ENCODE data around the gene NLRP4.

The NLRP4 gene, protein sequence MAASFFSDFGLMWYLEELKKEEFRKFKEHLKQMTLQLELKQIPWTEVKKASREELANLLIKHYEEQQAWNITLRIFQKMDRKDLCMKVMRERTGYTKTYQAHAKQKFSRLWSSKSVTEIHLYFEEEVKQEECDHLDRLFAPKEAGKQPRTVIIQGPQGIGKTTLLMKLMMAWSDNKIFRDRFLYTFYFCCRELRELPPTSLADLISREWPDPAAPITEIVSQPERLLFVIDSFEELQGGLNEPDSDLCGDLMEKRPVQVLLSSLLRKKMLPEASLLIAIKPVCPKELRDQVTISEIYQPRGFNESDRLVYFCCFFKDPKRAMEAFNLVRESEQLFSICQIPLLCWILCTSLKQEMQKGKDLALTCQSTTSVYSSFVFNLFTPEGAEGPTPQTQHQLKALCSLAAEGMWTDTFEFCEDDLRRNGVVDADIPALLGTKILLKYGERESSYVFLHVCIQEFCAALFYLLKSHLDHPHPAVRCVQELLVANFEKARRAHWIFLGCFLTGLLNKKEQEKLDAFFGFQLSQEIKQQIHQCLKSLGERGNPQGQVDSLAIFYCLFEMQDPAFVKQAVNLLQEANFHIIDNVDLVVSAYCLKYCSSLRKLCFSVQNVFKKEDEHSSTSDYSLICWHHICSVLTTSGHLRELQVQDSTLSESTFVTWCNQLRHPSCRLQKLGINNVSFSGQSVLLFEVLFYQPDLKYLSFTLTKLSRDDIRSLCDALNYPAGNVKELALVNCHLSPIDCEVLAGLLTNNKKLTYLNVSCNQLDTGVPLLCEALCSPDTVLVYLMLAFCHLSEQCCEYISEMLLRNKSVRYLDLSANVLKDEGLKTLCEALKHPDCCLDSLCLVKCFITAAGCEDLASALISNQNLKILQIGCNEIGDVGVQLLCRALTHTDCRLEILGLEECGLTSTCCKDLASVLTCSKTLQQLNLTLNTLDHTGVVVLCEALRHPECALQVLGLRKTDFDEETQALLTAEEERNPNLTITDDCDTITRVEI

DNA sequence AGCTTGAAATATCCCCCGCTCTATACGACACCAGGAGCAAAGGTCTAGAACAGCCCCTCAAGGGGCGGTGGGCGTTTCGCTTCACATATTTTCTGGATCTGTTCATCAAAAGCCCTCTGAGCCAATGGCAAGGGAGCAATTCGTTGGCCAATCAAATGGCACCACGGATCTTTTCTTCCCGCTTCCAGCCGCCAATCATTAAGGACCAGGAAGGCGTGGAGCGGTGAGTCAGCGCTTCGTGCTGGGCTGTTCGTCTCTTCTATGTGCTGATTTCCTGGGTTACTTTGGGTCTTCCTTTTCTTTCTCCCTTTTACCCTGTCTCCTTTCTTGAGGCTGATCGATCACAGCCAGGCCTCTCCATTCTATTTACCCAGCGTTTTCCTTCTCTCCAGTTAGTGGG lies at the start of gene NLRP4:
Gene NLRP4 (plus strand): TSS at position 201 of the 400 bp plus-strand sequence. CDS start 15,541 bp downstream, outside the sequence.
- TF ChIP-seq ZNF565 (CRISPR knock-in tag; conservative IDR thresholded peaks at IDR 0.05; ENCODE audit: low read depth) (no peak), ZNF70 (CRISPR knock-in tag; IDR thresholded peaks at IDR 0.05) (no peak), ZNF8 (CRISPR knock-in tag; IDR thresholded peaks at IDR 0.05) (no peak), TCF4 (CRISPR knock-in tag; IDR thresholded peaks at IDR 0.05; ENCODE audit: borderline replicate concordance) (no peak)
- TF ChIP-seq, protein P1, sequence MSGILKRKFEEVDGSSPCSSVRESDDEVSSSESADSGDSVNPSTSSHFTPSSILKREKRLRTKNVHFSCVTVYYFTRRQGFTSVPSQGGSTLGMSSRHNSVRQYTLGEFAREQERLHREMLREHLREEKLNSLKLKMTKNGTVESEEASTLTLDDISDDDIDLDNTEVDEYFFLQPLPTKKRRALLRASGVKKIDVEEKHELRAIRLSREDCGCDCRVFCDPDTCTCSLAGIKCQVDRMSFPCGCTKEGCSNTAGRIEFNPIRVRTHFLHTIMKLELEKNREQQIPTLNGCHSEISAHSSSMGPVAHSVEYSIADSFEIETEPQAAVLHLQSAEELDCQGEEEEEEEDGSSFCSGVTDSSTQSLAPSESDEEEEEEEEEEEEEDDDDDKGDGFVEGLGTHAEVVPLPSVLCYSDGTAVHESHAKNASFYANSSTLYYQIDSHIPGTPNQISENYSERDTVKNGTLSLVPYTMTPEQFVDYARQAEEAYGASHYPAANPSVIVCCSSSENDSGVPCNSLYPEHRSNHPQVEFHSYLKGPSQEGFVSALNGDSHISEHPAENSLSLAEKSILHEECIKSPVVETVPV (CRISPR knock-in tag; IDR thresholded peaks at IDR 0.05): no peak
- no peak for ATAC-seq

DNA sequence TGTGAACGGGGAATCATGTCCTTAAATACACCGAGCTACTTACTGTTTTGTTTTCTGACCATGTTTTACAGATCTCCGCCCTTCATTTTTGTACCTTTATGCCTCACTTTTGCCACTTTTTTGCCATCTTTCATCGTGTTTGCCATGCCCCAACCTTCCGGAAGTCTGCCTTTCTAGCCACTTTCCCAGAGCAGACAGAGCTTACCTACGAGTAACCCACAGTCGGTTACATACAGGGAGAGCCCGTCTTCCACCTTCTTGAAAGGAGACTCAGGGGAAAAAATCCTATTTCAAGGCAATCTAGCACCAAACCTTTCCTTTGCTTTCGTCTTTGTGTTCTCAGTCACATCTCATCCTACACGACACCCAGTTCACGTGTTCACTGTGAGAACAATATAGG lies 41.3 kb upstream of the NLRP4 start:
- no peak for TF ChIP-seq ZFP30 (CRISPR knock-in tag; IDR thresholded peaks at IDR 0.05)
- no peak for ATAC-seq

- ATAC-seq: no peak
- TF ChIP-seq RARB (CRISPR knock-in tag; IDR thresholded peaks at IDR 0.05): no peak
- no peak for TF ChIP-seq CSDC2 (CRISPR knock-in tag; IDR thresholded peaks at IDR 0.05)
- TF ChIP-seq ZFP30 (CRISPR knock-in tag; IDR thresholded peaks at IDR 0.05): no peak
- no peak for TF ChIP-seq ZNF565 (CRISPR knock-in tag; conservative IDR thresholded peaks at IDR 0.05; ENCODE audit: low read depth)
- TF ChIP-seq, protein P1 (CRISPR knock-in tag; IDR thresholded peaks at IDR 0.05): no peak
- TF ChIP-seq, protein P2, sequence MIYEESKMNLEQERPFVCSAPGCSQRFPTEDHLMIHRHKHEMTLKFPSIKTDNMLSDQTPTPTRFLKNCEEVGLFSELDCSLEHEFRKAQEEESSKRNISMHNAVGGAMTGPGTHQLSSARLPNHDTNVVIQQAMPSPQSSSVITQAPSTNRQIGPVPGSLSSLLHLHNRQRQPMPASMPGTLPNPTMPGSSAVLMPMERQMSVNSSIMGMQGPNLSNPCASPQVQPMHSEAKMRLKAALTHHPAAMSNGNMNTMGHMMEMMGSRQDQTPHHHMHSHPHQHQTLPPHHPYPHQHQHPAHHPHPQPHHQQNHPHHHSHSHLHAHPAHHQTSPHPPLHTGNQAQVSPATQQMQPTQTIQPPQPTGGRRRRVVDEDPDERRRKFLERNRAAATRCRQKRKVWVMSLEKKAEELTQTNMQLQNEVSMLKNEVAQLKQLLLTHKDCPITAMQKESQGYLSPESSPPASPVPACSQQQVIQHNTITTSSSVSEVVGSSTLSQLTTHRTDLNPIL (CRISPR knock-in tag; IDR thresholded peaks at IDR 0.05; ENCODE audit: low read depth): no peak
- TF ChIP-seq PATZ1 (CRISPR knock-in tag; IDR thresholded peaks at IDR 0.05; ENCODE audit: borderline replicate concordance): no peak
- no peak for TF ChIP-seq ZNF70 (CRISPR knock-in tag; IDR thresholded peaks at IDR 0.05)
- no peak for TF ChIP-seq ARNTL (CRISPR knock-in tag; IDR thresholded peaks at IDR 0.05; ENCODE audit: borderline replicate concordance, low read depth)
- TF ChIP-seq TOX (CRISPR knock-in tag; IDR thresholded peaks at IDR 0.05; ENCODE audit: borderline replicate concordance): no peak
- TF ChIP-seq ZFP3 (CRISPR knock-in tag; IDR thresholded peaks at IDR 0.05): no peak
- no peak for TF ChIP-seq ZC3H10 (CRISPR knock-in tag; IDR thresholded peaks at IDR 0.05)
- no peak for TF ChIP-seq SNAI2 (CRISPR knock-in tag; IDR thresholded peaks at IDR 0.05)
Measured at GRCh38 chr19:55801416-55801815, 34.9 kb upstream of the NLRP4 start.

DNA sequence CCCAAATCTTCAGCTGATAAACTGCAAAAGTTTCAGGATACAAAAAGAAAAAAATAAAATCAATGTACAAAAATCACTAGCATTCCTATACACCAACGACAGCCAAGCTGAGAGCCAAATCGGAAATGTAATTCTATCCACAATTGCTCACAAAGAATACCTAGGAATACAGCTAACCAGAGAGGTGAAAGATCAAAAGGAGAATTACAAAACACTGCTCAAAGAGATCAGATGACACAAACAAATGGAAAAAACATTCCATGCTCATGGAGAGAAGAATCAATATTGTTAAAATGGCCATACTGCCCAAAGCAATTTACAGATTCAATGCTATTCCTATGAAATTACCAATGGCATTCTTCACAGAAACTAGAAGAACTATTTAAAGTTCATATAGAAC lies 34.1 kb upstream of the NLRP4 start:
- TF ChIP-seq SNAI2 (CRISPR knock-in tag; IDR thresholded peaks at IDR 0.05) (no peak), ZFP3 (CRISPR knock-in tag; IDR thresholded peaks at IDR 0.05) (no peak), PATZ1 (CRISPR knock-in tag; IDR thresholded peaks at IDR 0.05; ENCODE audit: borderline replicate concordance) (no peak), ZNF8 (CRISPR knock-in tag; IDR thresholded peaks at IDR 0.05) (no peak), TCF4 (CRISPR knock-in tag; IDR thresholded peaks at IDR 0.05; ENCODE audit: borderline replicate concordance) (no peak), TSHZ2 (CRISPR knock-in tag; IDR thresholded peaks at IDR 0.05) (no peak), ESRRG (CRISPR knock-in tag; IDR thresholded peaks at IDR 0.05) (no peak), BACH2 (CRISPR knock-in tag; IDR thresholded peaks at IDR 0.05; ENCODE audit: borderline replicate concordance) (no peak)
- TF ChIP-seq, protein P3, sequence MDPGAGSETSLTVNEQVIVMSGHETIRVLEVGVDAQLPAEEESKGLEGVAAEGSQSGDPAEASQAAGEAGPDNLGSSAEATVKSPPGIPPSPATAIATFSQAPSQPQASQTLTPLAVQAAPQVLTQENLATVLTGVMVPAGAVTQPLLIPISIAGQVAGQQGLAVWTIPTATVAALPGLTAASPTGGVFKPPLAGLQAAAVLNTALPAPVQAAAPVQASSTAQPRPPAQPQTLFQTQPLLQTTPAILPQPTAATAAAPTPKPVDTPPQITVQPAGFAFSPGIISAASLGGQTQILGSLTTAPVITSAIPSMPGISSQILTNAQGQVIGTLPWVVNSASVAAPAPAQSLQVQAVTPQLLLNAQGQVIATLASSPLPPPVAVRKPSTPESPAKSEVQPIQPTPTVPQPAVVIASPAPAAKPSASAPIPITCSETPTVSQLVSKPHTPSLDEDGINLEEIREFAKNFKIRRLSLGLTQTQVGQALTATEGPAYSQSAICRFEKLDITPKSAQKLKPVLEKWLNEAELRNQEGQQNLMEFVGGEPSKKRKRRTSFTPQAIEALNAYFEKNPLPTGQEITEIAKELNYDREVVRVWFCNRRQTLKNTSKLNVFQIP (CRISPR knock-in tag; IDR thresholded peaks at IDR 0.05; ENCODE audit: borderline replicate concordance, low read depth): no peak
- ATAC-seq: no peak

Measured in SK-N-SH treated with all-trans-retinoic acid at 6 μM for 48 hours (cell line).